ENCODE data around the gene P2RY8. TPM values are rescaled to one million over a fixed set of nuclear protein-coding genes. Genes with fewer than 3 reads are reported as not detected.
A peak's percentile ranks its signal among the peaks of the same experiment; 100 is the strongest.
"Not testable (repeated sequence)": the region's sequence is repeated elsewhere in the genome, so short reads cannot be mapped to it uniquely, and the experiment has no call there.

P2RY8 gene
- total RNA-seq, 2 experiments from 2014 or later, result 9.8 to 10.6 TPM

DNA sequence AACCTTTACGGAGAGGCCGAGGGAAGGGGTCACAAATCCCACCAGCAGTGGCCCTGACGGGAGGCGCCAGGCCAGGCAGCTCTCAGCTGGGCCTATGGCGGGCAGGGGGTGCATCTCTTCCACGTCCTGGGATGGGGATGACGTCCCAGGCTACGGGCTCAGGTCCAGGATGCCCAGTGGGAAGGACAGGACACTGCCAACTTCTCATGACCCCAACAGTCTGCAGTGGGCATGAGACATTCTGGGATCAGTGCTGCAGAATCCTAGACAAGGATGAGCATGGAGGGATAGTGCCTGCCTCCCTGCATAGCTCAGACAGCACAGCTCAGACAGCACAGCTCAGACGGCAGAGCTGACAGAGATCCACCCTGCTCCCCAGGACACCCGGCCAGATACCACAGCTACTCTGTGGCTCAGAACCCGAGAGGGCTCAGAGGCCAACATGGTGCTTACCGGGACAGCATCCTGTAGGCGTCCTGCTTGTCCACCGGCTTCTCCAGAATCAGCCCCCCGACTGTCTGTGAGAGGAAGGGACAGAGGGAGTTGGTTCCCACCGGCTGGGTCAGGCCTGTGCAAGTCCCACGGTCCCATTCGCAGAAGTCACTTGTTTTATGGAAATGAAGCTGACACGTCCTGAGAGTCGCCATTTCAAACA, 101.6 kb downstream of the P2RY8 start:
- H3K4me1 Mint-ChIP-seq (ENCODE audit: low read depth), result no peaks in the 10 kb centered on the region
- H3K27me3 Mint-ChIP-seq (ENCODE audit: low read depth), result no peaks in the 10 kb centered on the region
- H3K27ac Mint-ChIP-seq, result no peak overlapping the region
- H3K9me3 Mint-ChIP-seq, result no peaks in the 10 kb centered on the region
- H3K36me3 Mint-ChIP-seq (ENCODE audit: low read depth), result peaks cover 42% of the 10 kb centered on the region
- no peak overlapping the region for H3K4me3 Mint-ChIP-seq
- DNase-seq, result no peak
- CTCF ChIA-PET, result no interaction called here
- intact Hi-C loops (cut with micrococcal nuclease), result no loop called here

DNA sequence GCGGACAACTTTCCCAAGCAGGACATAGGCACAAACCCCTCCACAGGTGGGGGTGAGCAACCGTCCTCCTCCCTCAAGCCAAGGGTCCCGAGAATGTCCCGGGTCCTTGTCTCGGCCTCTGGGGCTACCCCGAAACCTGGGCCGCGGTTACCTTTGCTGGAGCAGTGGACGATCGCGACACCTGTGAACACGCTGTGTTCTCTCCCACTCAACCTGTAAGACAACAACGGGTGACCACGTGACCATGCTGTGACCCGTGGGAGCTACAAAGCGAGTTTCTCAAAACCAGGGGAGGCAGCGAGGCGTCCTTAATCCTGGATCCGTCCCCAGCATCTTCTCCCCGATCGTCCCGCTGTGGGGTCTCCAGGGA, 102.1 kb downstream of the P2RY8 start:
- no peaks in the 10 kb centered on the region for H3K27me3 Mint-ChIP-seq (ENCODE audit: low read depth)
- no peaks in the 10 kb centered on the region for H3K4me1 Mint-ChIP-seq (ENCODE audit: low read depth)
- intact Hi-C loops (cut with micrococcal nuclease), result no loop called here
- no peak for DNase-seq
- H3K36me3 Mint-ChIP-seq (ENCODE audit: low read depth), result peaks cover 39% of the 10 kb centered on the region
- no peak overlapping the region for H3K27ac Mint-ChIP-seq
- no peak overlapping the region for H3K4me3 Mint-ChIP-seq
- CTCF ChIA-PET, result no interaction called here
- no peaks in the 10 kb centered on the region for H3K9me3 Mint-ChIP-seq

DNA sequence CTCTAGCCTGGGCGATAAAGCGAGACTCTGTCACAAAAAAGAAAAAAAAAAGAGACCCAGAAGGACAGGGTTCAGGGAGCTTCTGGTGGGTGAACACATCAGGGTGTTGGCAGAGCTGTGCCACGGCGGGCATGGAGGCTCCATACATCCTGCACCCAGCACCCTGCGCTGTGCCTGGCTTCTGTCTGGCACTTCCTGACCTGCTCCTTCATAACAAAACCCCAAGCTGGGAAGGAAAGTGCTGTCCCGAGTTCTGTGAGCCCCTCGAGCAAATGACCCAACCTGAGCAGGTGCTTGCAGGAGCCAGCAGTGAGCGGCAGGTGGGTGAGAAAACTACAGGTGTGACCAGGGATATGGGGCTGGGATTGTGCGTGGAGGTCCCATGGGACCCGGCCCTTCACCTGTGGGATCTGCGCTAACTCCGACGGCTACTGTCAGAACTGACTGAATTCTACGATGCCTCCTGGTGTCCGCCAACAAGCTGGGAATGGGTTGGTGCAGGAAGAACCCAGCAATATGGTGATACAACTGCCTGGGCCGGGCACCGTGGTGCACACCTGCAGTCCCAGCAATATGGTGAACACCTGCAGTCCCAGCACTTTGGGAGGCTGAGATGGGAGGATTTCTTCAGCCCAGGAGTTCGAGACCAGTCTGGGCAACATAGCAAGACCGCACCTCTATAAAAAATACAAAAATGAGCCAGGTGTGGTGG, 103.2 kb downstream of the P2RY8 start:
- H3K36me3 Mint-ChIP-seq (ENCODE audit: low read depth), result peaks cover 33% of the 10 kb centered on the region
- H3K4me1 Mint-ChIP-seq (ENCODE audit: low read depth), result no peaks in the 10 kb centered on the region
- no peak overlapping the region for H3K27ac Mint-ChIP-seq
- no peak overlapping the region for H3K4me3 Mint-ChIP-seq
- no peaks in the 10 kb centered on the region for H3K9me3 Mint-ChIP-seq
- DNase-seq, result no peak
- CTCF ChIA-PET, result no interaction called here
- H3K27me3 Mint-ChIP-seq (ENCODE audit: low read depth), result no peaks in the 10 kb centered on the region
- intact Hi-C loops (cut with micrococcal nuclease), result no loop called here

DNA sequence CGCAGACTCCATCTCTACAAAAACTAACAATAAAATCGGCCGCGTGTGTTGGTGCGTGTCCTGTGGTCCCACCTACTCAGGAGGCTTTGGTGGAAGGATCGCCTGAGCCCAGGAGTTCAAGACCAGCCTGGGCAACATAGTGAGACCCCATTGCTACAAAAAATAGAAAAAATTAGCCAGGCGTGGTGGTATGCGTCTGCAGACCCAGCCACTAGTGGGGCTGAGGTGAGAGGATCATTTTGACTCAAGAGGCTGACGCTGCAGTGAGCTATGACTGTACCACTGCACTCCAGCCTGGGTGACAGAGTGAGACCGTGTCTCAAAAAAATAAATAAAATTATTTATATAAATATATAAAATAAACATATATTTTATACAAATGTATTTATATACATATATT, 106.5 kb downstream of the P2RY8 start:
- H3K4me1 Mint-ChIP-seq (ENCODE audit: low read depth), result no peaks in the 10 kb centered on the region
- intact Hi-C loops (cut with micrococcal nuclease), result no loop called here
- CTCF ChIA-PET, result no interaction called here
- H3K27ac Mint-ChIP-seq, result no peak overlapping the region
- no peak overlapping the region for H3K4me3 Mint-ChIP-seq
- H3K36me3 Mint-ChIP-seq (ENCODE audit: low read depth), result peaks cover 16% of the 10 kb centered on the region
- DNase-seq, result no peak
- H3K27me3 Mint-ChIP-seq (ENCODE audit: low read depth), result no peaks in the 10 kb centered on the region
- H3K9me3 Mint-ChIP-seq, result no peaks in the 10 kb centered on the region

DNA sequence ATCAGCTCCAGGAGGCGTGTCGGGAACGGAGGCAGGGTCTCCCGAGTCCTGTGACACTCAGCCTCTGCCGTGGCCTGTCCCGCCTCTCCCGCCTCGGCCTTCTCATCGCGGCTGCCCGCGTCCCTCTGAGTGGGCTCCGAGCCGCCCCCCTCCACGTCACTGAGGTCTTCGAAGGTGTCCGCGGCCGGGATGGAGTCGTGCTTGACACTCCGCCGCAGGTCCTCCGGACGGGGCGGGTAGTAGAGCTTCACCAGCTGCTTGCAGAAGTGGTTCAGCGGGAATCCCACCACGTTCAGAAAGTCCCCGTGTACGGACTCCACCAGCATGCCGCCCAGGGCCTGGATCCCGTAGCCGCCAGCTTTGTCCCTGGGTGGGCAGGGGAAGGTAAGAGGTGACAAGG, 109.2 kb downstream of the P2RY8 start:
- Mint-ChIP-seq H3K27ac (no peak overlapping the region), H3K27me3 (ENCODE audit: low read depth) (no peaks in the 10 kb centered on the region), H3K36me3 (ENCODE audit: low read depth) (peaks cover 36% of the 10 kb centered on the region), H3K9me3 (peaks cover 3% of the 10 kb centered on the region), H3K4me3 (no peak overlapping the region), H3K4me1 (ENCODE audit: low read depth) (no peaks in the 10 kb centered on the region)
- intact Hi-C loops (cut with micrococcal nuclease), result no loop called here
- CTCF ChIA-PET, result no interaction called here
- no peak for DNase-seq

DNA sequence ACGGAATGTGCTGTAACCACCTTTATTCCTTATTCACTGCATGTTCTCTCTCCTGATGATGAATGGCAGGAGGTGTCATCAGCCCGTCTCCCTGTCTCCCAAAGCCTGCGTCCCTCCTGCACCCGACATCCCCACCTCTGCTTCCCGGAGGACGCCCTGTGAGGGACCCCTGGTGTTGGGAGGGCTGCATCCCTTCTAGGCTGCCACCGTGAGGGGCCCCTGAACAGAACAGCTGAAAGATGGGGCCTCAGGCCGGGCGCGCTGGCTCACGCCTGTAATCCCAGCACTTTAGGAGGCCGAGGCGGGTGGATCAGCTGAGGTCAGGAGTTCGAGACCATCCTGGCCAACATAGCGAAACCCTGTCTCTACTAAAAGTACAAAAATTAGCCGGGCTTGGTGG, 110.7 kb downstream of the P2RY8 start:
- H3K9me3 Mint-ChIP-seq; H3K4me1 Mint-ChIP-seq (ENCODE audit: low read depth); intact Hi-C loops (cut with micrococcal nuclease); CTCF ChIA-PET; DNase-seq; H3K27me3 Mint-ChIP-seq (ENCODE audit: low read depth); H3K4me3 Mint-ChIP-seq; H3K27ac Mint-ChIP-seq: not testable (repeated sequence)
- H3K36me3 Mint-ChIP-seq (ENCODE audit: low read depth), result peaks cover 46% of the 10 kb centered on the region

DNA sequence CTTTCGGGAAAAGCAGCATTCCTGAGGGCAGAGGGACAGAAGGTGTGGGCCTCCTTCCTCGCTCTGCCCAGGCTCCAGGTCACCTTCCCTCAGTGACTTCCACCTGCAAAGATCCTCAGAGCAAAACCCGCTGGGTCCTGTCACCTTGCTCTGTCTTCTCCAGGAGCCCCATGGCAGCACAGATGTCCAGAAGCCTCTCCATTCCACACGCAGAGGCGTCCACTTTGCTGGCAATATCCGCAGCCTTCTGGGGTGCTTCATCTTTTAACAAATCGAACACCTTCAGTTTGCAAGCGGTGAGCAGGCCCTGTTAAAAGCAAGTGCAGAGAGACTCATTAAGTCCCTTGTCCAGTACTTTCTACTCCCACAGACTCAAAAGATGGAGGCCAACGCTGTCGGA, 111.6 kb downstream of the P2RY8 start:
- intact Hi-C loops (cut with micrococcal nuclease), result no loop called here
- peaks cover 50% of the 10 kb centered on the region for H3K36me3 Mint-ChIP-seq (ENCODE audit: low read depth)

DNA sequence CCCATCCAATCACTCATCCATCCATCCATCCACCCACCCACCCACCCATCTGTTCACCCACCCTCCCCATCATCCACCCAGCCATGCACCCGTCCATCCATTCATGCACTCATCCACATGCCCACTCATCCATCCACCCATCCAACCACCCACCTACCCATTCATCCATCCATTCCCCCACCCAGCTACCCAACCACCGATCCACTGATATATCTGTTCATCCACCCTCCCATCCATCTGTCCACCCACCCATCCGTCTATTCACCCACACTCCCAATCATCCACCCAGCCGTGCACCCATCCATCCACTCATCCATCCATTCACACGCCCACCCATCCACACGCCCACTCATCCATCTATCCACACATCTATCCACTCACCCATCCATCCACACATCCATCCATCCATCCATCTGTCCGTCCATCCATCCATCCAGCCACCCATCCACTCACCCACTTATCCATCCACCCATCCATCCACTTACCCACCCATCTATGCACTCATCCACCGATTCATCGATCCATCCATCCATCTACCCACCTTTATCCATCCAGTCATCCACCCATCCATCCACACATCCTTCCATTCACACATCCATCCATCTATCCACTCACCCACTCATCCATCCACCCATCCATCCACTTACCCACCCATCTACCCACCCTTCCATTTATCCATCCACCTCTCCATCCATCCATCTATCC, 112.7 kb downstream of the P2RY8 start:
- CTCF ChIA-PET, result no interaction called here
- intact Hi-C loops (cut with micrococcal nuclease), result no loop called here
- Mint-ChIP-seq H3K27ac (no peak overlapping the region), H3K9me3 (peaks cover 12% of the 10 kb centered on the region), H3K4me1 (ENCODE audit: low read depth) (no peaks in the 10 kb centered on the region), H3K4me3 (no peak overlapping the region), H3K36me3 (ENCODE audit: low read depth) (peaks cover 59% of the 10 kb centered on the region), H3K27me3 (ENCODE audit: low read depth) (no peaks in the 10 kb centered on the region)
- DNase-seq, result no peak

More for the DNA sequence above, 111.6 kb downstream of the P2RY8 start:
- H3K4me1 Mint-ChIP-seq (ENCODE audit: low read depth), result no peaks in the 10 kb centered on the region
- H3K9me3 Mint-ChIP-seq, result peaks cover 10% of the 10 kb centered on the region
- CTCF ChIA-PET, result no interaction called here
- no peak for DNase-seq
- no peak overlapping the region for H3K27ac Mint-ChIP-seq
- no peak overlapping the region for H3K4me3 Mint-ChIP-seq
- H3K27me3 Mint-ChIP-seq (ENCODE audit: low read depth), result no peaks in the 10 kb centered on the region

DNA sequence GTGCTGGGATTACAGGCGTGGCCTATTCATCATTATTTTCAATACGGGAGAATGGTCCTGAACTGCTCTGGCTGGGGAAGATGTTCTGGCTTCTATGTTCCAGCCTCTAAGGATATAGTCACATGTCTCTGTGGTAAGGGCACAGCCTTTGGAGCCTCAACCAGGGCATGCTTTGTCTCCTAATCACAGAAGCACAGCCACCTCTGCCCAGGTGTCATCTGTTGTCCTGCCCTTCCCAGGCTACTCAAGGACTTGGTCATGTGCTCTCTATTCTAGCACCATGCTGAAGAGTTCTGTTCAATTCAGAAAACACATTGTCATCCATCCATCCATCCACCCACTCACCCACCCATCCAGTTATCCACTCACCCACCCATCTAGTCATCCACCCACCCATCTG, 113.8 kb downstream of the P2RY8 start:
- Mint-ChIP-seq H3K4me1 (ENCODE audit: low read depth) (no peaks in the 10 kb centered on the region), H3K36me3 (ENCODE audit: low read depth) (peaks cover 62% of the 10 kb centered on the region), H3K27me3 (ENCODE audit: low read depth) (no peaks in the 10 kb centered on the region), H3K9me3 (peaks cover 12% of the 10 kb centered on the region), H3K27ac (no peak overlapping the region), H3K4me3 (no peak overlapping the region)
- intact Hi-C loops (cut with micrococcal nuclease), result no loop called here
- DNase-seq, result no peak
- CTCF ChIA-PET, result no interaction called here

DNA sequence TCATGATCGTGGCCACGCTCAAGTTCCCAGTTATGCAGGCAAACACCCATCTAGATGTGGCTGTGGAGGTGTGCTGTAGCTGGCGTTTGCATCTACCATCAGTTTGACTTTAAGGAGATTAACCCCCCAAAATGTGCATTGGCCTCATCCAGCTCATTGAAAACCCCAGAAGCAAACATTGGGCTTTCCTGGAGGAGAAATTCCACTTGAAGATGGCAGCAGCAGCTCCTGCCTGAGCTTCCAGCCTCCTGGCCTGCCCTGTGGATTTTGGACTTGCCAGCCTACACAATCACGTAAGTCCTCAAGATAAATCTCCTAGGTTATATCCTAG, 114.9 kb downstream of the P2RY8 start:
- Mint-ChIP-seq H3K9me3 (peaks cover 12% of the 10 kb centered on the region), H3K4me1 (ENCODE audit: low read depth) (no peaks in the 10 kb centered on the region), H3K27me3 (ENCODE audit: low read depth) (no peaks in the 10 kb centered on the region), H3K27ac (no peak overlapping the region), H3K4me3 (no peak overlapping the region), H3K36me3 (ENCODE audit: low read depth) (peaks cover 57% of the 10 kb centered on the region)
- CTCF ChIA-PET, result no interaction called here
- intact Hi-C loops (cut with micrococcal nuclease), result no loop called here
- DNase-seq, result no peak

DNA sequence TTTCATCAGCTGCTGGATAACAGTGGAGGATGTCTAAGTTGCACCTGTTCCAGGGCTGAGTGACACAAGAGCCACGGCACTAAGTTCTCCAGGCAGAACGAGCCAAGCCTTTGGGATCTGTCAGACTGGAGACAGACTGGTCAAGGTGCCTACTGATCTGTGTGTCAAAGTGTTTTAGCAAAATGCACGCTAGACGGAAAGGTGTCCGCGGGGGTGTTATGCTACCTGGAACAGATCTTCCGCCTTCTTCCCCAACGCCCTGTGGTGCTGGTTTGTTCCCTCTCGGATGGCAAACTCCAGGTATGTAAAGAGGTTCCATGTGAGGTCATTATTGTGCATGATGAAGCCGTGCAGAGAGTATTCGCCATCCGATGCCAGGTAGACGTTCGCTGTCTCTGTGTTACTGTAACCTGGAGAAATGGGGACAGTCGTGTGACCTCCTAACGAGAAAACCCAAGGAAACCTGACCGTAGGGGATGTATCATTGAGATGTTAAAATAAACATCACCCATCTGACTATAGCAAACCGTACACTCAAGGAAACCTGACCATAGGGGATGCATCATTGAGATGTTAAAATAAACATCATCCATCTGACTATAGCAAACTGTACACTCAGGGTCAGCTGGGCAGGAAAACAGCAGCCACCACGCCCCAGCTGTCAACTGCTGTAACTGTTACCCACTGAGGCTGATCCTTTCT, 115.4 kb downstream of the P2RY8 start:
- Mint-ChIP-seq H3K27me3 (ENCODE audit: low read depth) (no peaks in the 10 kb centered on the region), H3K4me3 (no peak overlapping the region), H3K9me3 (peaks cover 12% of the 10 kb centered on the region), H3K4me1 (ENCODE audit: low read depth) (no peaks in the 10 kb centered on the region), H3K36me3 (ENCODE audit: low read depth) (peaks cover 54% of the 10 kb centered on the region), H3K27ac (no peak overlapping the region)
- intact Hi-C loops (cut with micrococcal nuclease), result no loop called here
- no peak for DNase-seq
- CTCF ChIA-PET, result no interaction called here

DNA sequence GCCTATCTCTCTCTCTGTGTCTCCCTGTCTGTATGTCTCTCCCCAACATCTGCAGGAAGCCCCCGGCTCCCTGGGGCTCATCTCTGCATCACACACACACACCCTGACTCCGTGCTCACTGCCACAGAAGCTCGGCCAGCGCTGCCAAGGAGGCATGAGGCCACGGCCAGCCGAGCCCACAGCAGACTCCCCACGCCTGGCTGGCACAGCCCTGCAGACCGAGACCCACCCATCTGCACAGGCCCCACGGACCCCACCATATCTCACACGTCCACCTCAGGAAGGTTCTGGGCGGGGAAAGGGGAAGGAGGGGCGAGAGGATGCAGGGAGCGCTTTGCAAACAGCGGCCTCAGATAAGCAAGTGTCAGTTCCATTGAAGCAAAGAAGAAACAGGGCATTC, 116.6 kb downstream of the P2RY8 start:
- H3K4me3 Mint-ChIP-seq, result no peak overlapping the region
- CTCF ChIA-PET, result no interaction called here
- intact Hi-C loops (cut with micrococcal nuclease), result no loop called here
- peak overlapping the region; percentile 46 for H3K27ac Mint-ChIP-seq
- no peak for DNase-seq
- peaks cover 12% of the 10 kb centered on the region for H3K9me3 Mint-ChIP-seq
- H3K4me1 Mint-ChIP-seq (ENCODE audit: low read depth), result no peaks in the 10 kb centered on the region
- H3K36me3 Mint-ChIP-seq (ENCODE audit: low read depth), result peaks cover 52% of the 10 kb centered on the region
- H3K27me3 Mint-ChIP-seq (ENCODE audit: low read depth), result no peaks in the 10 kb centered on the region

Data from activated naive CD4-positive, alpha-beta T cell treated with anti-CD3 and anti-CD28 coated beads for 36 hours (primary cell).